SIG-M5 (cell line): Measurements from ENCODE around the gene GYG2.
"Not testable (repeated sequence)": the region's sequence is repeated elsewhere in the genome, so short reads cannot be mapped to it uniquely, and the experiment has no call there.

Experiments used
- DNase-seq: peaks from one replicate; lab custom pipeline; 2025; lab: John Stamatoyannopoulos, UW

The GYG2 gene

DNA sequence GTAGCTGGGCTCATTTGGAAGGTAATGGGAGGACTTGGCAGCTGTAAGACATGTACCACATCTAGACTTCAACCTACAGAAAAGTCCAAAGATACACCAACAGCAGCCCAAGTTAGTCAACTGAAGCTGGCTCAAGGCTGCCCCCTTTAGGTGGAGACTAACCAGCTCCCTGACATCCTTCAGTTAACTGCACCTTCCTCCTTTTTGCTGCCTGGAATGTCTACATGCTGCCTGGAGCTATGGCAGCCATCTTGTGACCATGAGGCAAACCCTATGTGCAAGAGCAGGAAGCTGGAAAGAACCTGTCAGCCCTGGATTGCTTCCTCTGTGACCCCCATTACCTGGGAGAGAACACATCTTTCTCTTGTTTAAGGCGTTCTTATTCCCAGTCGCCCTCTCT, 74.6 kb downstream of the GYG2 start:
- no peak for DNase-seq

DNA sequence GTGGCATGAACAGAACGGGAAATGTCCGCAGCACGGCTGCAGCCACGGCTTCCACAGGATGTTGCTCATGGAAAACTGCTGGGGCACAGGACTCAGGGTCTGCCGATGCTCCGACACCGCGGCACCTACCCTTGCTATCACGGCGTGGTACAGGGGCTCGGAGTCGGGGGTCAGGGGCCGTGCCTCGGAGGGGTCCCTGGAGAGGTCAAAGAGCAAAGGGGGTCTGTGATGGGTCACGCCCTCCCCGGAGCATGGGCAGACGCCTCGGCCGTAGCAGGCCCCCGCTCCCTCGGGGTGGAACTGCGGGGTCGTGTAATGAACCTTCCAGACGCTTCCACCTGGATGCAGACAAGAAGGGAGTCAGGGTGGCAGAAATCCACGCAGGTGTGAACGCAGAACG, 78.6 kb downstream of the GYG2 start:
- no peak for DNase-seq

- no peak for DNase-seq
Measured at GRCh38 chrX:2908125-2908685, 79.5 kb downstream of the GYG2 start.

GRCh38 chrX:2910109-2910508, 81.4 kb downstream of the GYG2 start:
- no peak for DNase-seq

- no peak for DNase-seq
Measured at GRCh38 chrX:2913118-2913517, 84.4 kb downstream of the GYG2 start.

DNA sequence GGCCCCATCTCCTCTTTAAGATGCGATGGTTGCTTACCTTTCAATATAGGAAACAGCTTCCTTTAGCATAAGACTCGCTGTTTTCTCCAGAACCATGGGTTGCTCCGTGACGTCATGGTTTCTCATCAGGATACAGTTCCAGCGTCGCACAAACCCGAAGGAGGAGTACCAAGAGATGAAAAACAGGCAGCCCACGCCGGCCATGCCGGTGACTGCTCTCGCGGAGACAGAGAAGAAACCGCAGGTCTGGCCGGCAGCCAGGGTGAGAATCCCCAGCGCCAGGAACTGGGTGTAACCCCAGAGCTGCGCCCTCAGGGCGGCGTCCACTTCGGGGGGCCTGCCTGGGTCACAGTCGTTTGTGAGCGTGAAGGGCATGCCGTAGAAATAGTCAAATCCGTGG, 89.0 kb downstream of the GYG2 start:
- no peak for DNase-seq

- DNase-seq: no peak
Measured at GRCh38 chrX:2921193-2921592, 92.5 kb downstream of the GYG2 start.

GRCh38 chrX:2921750-2922149, 93.0 kb downstream of the GYG2 start:
- DNase-seq: no peak

DNA sequence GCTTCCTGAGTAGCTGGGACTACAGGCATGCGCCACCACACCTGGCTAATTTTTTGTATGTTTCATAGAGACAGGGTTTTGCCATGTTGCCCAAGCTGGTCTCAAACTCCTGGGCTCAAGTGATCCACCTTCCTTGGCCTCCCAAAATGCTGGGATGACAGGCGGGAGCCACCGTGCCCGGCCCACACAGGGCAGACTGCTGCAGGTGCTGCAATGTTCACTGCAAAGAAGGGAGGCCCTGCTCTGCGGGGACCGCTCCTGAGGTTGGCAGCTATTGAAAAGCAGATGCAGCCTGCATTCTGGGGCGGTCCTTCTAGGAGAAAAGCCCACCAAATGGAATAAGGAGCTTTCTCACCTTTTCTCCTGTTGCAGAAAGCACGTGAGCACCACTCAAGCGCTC, 95.4 kb downstream of the GYG2 start:
- no peak for DNase-seq

DNA sequence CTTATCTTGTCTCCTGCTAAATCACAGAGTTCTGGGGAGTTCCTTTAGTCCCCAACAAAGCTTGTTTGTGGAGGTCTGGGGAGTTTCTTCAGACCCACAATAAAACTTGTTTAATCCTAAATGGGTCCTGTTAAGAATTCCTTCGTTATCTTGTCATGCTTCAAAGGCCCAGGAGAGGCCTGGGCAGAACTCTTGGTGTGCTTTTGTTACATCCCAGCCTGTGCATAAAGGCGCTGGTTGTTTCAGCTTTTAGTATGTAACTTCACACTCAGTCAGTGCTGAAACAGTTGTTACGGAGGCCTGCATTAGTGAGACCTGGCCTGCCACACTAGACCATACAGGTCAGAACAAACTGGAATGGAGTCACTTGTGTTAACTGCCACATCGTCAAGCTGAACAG, 97.5 kb downstream of the GYG2 start:
- DNase-seq: not testable (repeated sequence)

DNA sequence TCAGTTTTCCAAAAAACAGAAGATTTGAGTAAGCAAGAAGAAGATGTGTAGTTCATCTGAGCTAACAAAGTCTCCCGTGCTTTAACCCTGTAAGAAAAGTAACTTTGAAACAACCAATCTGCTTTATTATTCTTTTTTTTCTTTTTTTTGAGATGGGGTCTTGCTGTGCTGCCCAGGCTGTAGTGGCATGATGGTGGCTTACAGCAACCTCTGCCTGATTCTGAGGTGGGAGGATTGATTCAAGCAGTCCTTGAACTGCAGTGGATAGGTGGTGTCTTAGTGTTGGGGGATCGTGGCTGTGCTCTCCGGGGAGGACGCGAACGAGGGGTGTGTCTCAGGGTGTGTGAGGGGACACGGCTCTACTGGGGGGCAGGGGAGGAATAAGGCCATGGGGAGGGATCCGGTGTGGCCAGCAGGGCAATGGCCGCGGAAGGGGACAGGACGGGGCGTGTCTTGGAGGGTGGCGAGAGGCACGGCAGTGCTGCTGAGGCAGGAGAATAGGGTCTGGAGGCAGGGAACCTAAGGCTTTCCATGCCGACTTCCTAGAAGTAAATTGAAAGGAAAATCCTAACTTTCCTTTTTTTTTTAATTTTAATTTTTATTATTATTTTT, 98.0 kb downstream of the GYG2 start:
- DNase-seq: no peak

DNA sequence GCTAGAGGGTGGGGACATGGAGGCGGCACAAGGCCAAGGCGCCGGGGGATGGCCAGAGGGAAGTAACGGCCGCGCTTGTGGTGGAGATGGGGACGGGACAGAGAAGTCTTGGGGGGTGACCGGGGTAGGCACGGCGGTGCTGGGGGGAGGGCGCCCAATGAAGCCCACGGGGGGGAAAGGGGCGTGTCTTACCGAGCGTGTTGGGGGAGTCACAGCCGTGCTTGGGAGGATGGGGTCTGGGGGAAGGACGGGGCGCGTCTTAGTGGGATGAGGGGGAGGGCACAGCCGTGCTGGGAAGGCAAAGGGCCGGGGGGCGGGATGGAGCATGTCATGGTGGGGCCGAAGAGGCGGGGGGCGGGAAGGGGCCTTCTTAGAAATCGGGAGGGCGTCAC, 99.5 kb downstream of the GYG2 start:
- no peak for DNase-seq

DNA sequence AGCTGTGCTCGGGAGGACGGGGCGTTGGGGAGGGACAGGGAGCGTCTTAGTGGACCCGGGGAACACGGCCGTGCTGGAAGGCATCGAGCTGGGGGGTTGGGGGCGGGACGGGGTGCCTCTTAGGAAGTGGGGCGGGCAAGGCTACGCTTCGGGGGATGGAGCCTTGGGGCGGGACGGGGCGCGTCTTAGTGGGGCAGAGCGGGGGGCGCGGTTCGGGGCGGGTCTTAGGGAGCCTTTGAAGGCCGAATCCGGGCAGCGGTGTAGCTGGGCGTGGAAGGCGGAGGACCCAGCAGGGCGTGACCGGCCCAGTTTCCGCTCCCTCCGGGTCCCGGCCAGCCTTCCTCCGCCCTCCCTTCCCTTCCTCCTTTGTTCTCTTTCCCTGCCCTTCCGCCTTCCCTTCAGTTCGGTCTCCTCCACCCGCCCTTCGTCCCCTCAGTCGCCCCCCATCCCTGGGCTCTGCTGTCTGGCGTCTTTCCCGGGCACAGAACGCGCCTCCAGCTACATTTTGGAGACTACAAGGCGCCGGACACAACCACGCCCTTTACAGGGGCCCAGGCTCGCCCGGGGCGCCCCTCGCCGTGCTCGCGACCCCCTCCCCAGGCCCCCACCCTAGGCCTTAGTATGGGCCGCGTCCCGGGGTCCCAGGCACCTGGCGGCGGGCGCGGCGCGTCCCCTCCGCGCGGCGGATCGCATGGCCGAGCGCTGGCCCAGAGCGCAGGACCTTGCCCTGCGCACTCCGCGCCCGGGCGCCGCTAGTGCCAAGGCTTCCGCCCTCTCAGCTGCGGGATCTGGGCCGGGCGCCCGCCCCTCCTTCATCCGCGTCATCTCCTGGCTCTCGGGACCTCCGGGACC, 100.1 kb downstream of the GYG2 start, which contains the start of gene ARSD:
Gene ARSD, minus strand, starts transcription at position 757 of the 852 bp plus-strand sequence. Its CDS starts 64 bp downstream, at position 693.
- DNase-seq: no peak

GRCh38 chrX:2931155-2931554, 102.4 kb downstream of the GYG2 start:
- no peak for DNase-seq

DNA sequence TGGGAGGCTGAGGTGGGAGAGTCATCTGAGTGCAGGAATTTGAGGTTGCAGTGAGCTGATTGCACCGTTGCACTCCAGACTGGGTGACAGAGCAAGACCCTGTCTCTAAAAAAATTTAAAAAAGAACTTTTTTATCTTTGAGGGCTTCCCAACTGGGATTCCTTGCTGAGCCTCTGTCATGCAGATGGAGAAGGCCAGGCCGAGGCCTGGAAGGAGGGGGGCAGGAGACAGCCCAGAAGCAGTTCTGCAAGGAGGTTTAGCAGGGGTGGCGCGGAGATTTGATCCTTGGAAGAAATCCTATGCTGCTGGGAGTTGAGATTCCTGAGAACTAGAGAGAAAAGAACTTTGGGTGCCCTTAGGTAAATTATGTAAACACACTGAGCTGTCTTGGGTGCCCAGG, 102.9 kb downstream of the GYG2 start:
- no peak for DNase-seq
